HepG2 (cell line): ENCODE measurements around the gene ARHGAP15. TPM values are rescaled to one million over a fixed set of nuclear protein-coding genes. Genes with fewer than 3 reads are reported as not detected.

Experiments used
- ATAC-seq: fragments of 200-7000 bp; cut with Tn5 transposase; 3 replicates; pipeline ENCODE4 v1.9.1; 2020; ENCODE audit warnings: mild to moderate bottlenecking, moderate library complexity
- BruUV-seq: library from RNA; stranded (reverse); fragments of 400-500 nt; replicated peaks from 2 replicates; lab custom pipeline; 2021; lab: Mats Ljungman, UMichigan
- CTCF ChIA-PET: fragments of 300-600 bp; formaldehyde crosslinking; extraction: SDS; loops from one replicate; lab custom pipeline; 2021; ENCODE audit warnings: low total read pairs, inconsistent platforms, low intra/inter-chr PET ratio; lab: Yijun Ruan, JAX
- POLR2A ChIA-PET: fragments of 350-600 bp; sonication (Branson Sonifier 250); formaldehyde crosslinking; loops from one replicate; lab custom pipeline; 2020; ENCODE audit warnings: antibody characterized with exemption, inconsistent platforms; lab: Yijun Ruan, JAX
- DNase-seq: peaks from one replicate; pipeline ENCODE4 v3.0.0-alpha.2; 2015; ENCODE audit warnings: low spot score
- FAIRE-seq: peaks from 3 replicates; lab custom pipeline; 2011; peaks lifted over from hg19 to GRCh38; lab: Jason Lieb, UNC
- H2AFZ ChIP-seq: one replicate; pipeline ENCODE4 v1.6.1; 2011; ENCODE audit warnings: low read length, inconsistent platforms
- H3K27ac ChIP-seq: fragments of 300-600 bp; 3 replicates; pipeline ENCODE4 v1.8.0; 2011; ENCODE audit warnings: mixed run types, mild to moderate bottlenecking, mixed read lengths, low read length, inconsistent platforms; ENCODE audit not compliant: insufficient read depth; ENCODE audit errors: extremely low read length
- H3K27me3 ChIP-seq, 2 experiments: fragments of 200-600 bp in 1 of 2; 2 replicates in 1 of 2; 3 replicates in 1 of 2; pipeline versions ENCODE4 v1.6.0 to v1.8.0; 2011; ENCODE audit warnings: low read length in 2 of 2, mild to moderate bottlenecking in 2 of 2, moderate library complexity in 2 of 2, inconsistent platforms in 1 of 2; ENCODE audit not compliant: insufficient read depth in 2 of 2, control insufficient read depth in 1 of 2
- H3K36me3 ChIP-seq, 2 experiments: fragments of 200-600 bp in 1 of 2; replicated peaks in 1 of 2; 2 replicates in 1 of 2; 3 replicates in 1 of 2; pipeline versions ENCODE4 v1.5.1 to v1.8.0; 2011; ENCODE audit warnings: low read length in 2 of 2, inconsistent platforms in 1 of 2; ENCODE audit not compliant: insufficient read depth in 2 of 2, control insufficient read depth in 1 of 2
- H3K4me1 ChIP-seq: 2 replicates; pipeline ENCODE4 v1.5.1; 2012; ENCODE audit warnings: low read length, inconsistent platforms; ENCODE audit not compliant: insufficient read depth
- H3K4me2 ChIP-seq: 2 replicates; pipeline ENCODE4 v1.6.0; 2011; ENCODE audit warnings: low read depth, low read length, inconsistent platforms
- H3K4me3 ChIP-seq, 3 experiments: fragments of 200-600 bp in 1 of 3; sonication (generic), shearing (Covaris generic) in 1 of 3; replicated peaks in 1 of 3; 2 replicates each; pipeline ENCODE4 v1.5.1; 2011 to 2016; ENCODE audit warnings: low read length in 3 of 3, inconsistent platforms in 2 of 3, low read depth in 2 of 3, mild to moderate bottlenecking in 2 of 3, control low read depth in 1 of 3, mixed read lengths in 1 of 3; ENCODE audit not compliant: insufficient read depth in 1 of 3
- H3K79me2 ChIP-seq: one replicate; pipeline ENCODE4 v1.6.1; 2011; ENCODE audit warnings: low read length, inconsistent platforms; ENCODE audit not compliant: insufficient read depth
- H3K9ac ChIP-seq: 2 replicates; pipeline ENCODE4 v1.6.0; 2011; ENCODE audit warnings: mild to moderate bottlenecking, low read depth, low read length, inconsistent platforms; ENCODE audit not compliant: insufficient read depth
- H3K9me3 ChIP-seq: 2 replicates; pipeline ENCODE4 v1.5.1; 2012; ENCODE audit warnings: mild to moderate bottlenecking, low read length
- H4K20me1 ChIP-seq: 2 replicates; pipeline ENCODE4 v1.6.0; 2011; ENCODE audit warnings: inconsistent platforms, mild to moderate bottlenecking, low read length, moderate library complexity; ENCODE audit not compliant: insufficient read depth
- ADNP ChIP-seq: sonication (generic); formaldehyde crosslinking; IDR thresholded peaks from 2 replicates; pipeline ENCODE4 v1.4.0; 2020; ENCODE audit warnings: missing genetic modification reagents
- ATF3 ChIP-seq: sonication (generic); formaldehyde crosslinking; IDR thresholded peaks from 2 replicates; pipeline ENCODE4 v1.4.0; 2020; ENCODE audit warnings: missing genetic modification reagents
- DR1 ChIP-seq: sonication (generic); formaldehyde crosslinking; IDR thresholded peaks from 2 replicates; pipeline ENCODE4 v1.8.0; 2021; ENCODE audit warnings: mild to moderate bottlenecking, missing genetic modification reagents, inconsistent platforms
- PCBP1 ChIP-seq: fragments of 200-400 bp; formaldehyde crosslinking; IDR thresholded peaks from 2 replicates; pipeline ENCODE4 v1.6.1; 2017; ENCODE audit warnings: mild to moderate bottlenecking, low read depth, low read length, borderline replicate concordance
- PPARG ChIP-seq: conservative IDR thresholded peaks from 2 replicates; pipeline ENCODE4 v1.6.1; 2016; ENCODE audit warnings: missing biosample characterization, missing genetic modification reagents
- RFXANK ChIP-seq: IDR thresholded peaks from 2 replicates; pipeline ENCODE4 v1.6.1; 2016
- SNAPC5 ChIP-seq: sonication (generic); formaldehyde crosslinking; IDR thresholded peaks from 2 replicates; pipeline ENCODE4 v1.8.1; 2023; ENCODE audit warnings: mild to moderate bottlenecking, missing genetic modification reagents, borderline replicate concordance
- THYN1 ChIP-seq: sonication (generic); formaldehyde crosslinking; IDR thresholded peaks from 2 replicates; pipeline ENCODE4 v1.8.1; 2023; ENCODE audit warnings: low read depth, mild to moderate bottlenecking, moderate library complexity, missing genetic modification reagents, borderline replicate concordance
- ZNF318 ChIP-seq: sonication (generic); formaldehyde crosslinking; IDR thresholded peaks from 2 replicates; pipeline ENCODE4 v1.4.0; 2020; ENCODE audit warnings: mild to moderate bottlenecking, missing genetic modification reagents
- ZNF510 ChIP-seq: sonication (generic); formaldehyde crosslinking; IDR thresholded peaks from 2 replicates; pipeline ENCODE4 v1.4.0; 2020; ENCODE audit warnings: low read depth, mild to moderate bottlenecking, missing genetic modification reagents
- ZNF512 ChIP-seq: sonication (generic); formaldehyde crosslinking; IDR thresholded peaks from 2 replicates; pipeline ENCODE4 v1.4.0; 2020; ENCODE audit warnings: mild to moderate bottlenecking, missing genetic modification reagents
- ZNF780A ChIP-seq: sonication (generic); formaldehyde crosslinking; IDR thresholded peaks from 2 replicates; pipeline ENCODE4 v1.8.0; 2022; ENCODE audit warnings: mild to moderate bottlenecking, missing genetic modification reagents, moderate library complexity
- WGBS: methylation state at CpG from one replicate; pipeline ENCODE4 v1.1.6; 2017; ENCODE audit warnings: low lambda C conversion rate; 5-methylcytosine and 5-hydroxymethylcytosine counted together
- in situ Hi-C: cut with HindIII; loops from 2 replicates; pipeline ENCODE4 v1.10.0; 2017; ENCODE audit warnings: low pct_unique_long_range_greater_than_20kb; ENCODE audit not compliant: extremely low pct_ligation_motif_present
- intact Hi-C: fragments of 100-400 bp; cut with micrococcal nuclease; formaldehyde crosslinking; loops from one replicate; pipeline ENCODE4 v1.10.0; 2022; ENCODE audit not compliant: unreplicated experiment
- polyA plus RNA-seq, 8 experiments: library from polyadenylated mRNA; depleted of rRNA in 3 of 8; stranded (reverse) in 7 of 8; unstranded in 1 of 8; fragments of >200 nt; fragmentation: Illumina TruSeq in 4 of 8; extraction: Trizol in 4 of 8; gene quantifications; 2 replicates each; pipeline versions ENCODE4 v1.2.1 to v1.2.3, GENCODE V29; 2011 to 2016; ENCODE audit warnings: low read depth in 4 of 8, missing spikeins in 1 of 8, mixed read lengths in 1 of 8; ENCODE audit not compliant: insufficient read depth in 1 of 8
- total RNA-seq, 5 experiments: library from RNA; depleted of rRNA; stranded (reverse); fragments of >200 nt; fragmentation: Illumina TruSeq; extraction: Trizol; gene quantifications; 2 replicates each; pipeline ENCODE4 v1.2.3, GENCODE V29; 2016; ENCODE audit warnings: low read depth in 1 of 5

Gene ARHGAP15
- total and polyA plus RNA-seq, 2 of the 13 experiments (the other 11 are each of a cell fraction or from before 2014, with no cell fraction given) = 0.04 TPM; not detected in 1

- no peak for TF ChIP-seq ZNF318 (CRISPR knock-in tag)
- TF ChIP-seq SNAPC5 (CRISPR knock-in tag) = no peak
Observed at GRCh38 chr2:143611336-143611735, 482.1 kb downstream of the ARHGAP15 start (continued).

- ChIA-PET CTCF (no interaction called here), POLR2A (no interaction called here)
- Histone ChIP-seq H3K9me3 (no peaks in the 10 kb centered on the region), H3K36me3 (no peaks in the 10 kb centered on the region), H3K27me3 (no peaks in the 10 kb centered on the region), H3K27ac (no peak overlapping the region), H4K20me1 (no peaks in the 10 kb centered on the region), H3K9ac (no peak overlapping the region), H3K79me2 (no peaks in the 10 kb centered on the region), H3K4me1 (no peaks in the 10 kb centered on the region), H2AFZ (no peak overlapping the region), H3K4me2 (no peak overlapping the region), H3K4me3 (no peak overlapping the region)
- 4% methylated on average over 4 of the region's 4 CpGs for WGBS
- no peak for FAIRE-seq
- ATAC-seq = no peak
- DNase-seq = no peak
- BruUV-seq = no TSS peak
- intact Hi-C loops (no loop called here), in situ Hi-C loops (no loop called here)
- TF ChIP-seq ZNF510 (CRISPR knock-in tag) (no peak), DR1 (no peak), PCBP1 (no peak), THYN1 (CRISPR knock-in tag) (no peak), ADNP (CRISPR knock-in tag) (no peak), ATF3 (CRISPR knock-in tag) (no peak), ZNF512 (CRISPR knock-in tag) (no peak), ZNF780A (CRISPR knock-in tag) (no peak), RFXANK (no peak), PPARG (CRISPR knock-in tag) (no peak)
Observed at GRCh38 chr2:143615562-143615961, 486.3 kb downstream of the ARHGAP15 start.
